Dedifferentiated amniotic fluid mesenchymal stem cell (primary cell): ENCODE results near the gene AGFG1.
"Not testable (repeated sequence)": the region's sequence is repeated elsewhere in the genome, so short reads cannot be mapped to it uniquely, and the experiment has no call there.

ENCODE experiments used
- DNase-seq: peaks from one replicate; pipeline ENCODE4 v3.0.0-alpha.2; 2016; ENCODE audit errors: extremely low spot score

The AGFG1 gene

GRCh38 chr2:227499627-227500300 lies 27.8 kb downstream of the AGFG1 start:
- DNase-seq, result no peak

GRCh38 chr2:227500301-227500630 lies 28.3 kb downstream of the AGFG1 start:
- DNase-seq, result no peak

GRCh38 chr2:227503433-227504406 lies 31.8 kb downstream of the AGFG1 start:
- peak; percentile 27 for DNase-seq

GRCh38 chr2:227504700-227505099 lies 32.7 kb downstream of the AGFG1 start:
- no peak for DNase-seq

- DNase-seq, result no peak
These were observed 34.5 kb downstream of the AGFG1 start for GRCh38 chr2:227506456-227506855.

- DNase-seq, result no peak
These were observed 36.0 kb downstream of the AGFG1 start for GRCh38 chr2:227507963-227508362.

- no peak for DNase-seq
These were observed 37.1 kb downstream of the AGFG1 start for GRCh38 chr2:227509076-227509475.

- DNase-seq, result no peak
These were observed 38.1 kb downstream of the AGFG1 start for GRCh38 chr2:227509824-227510619.

GRCh38 chr2:227510620-227510958 lies 38.6 kb downstream of the AGFG1 start:
- no peak for DNase-seq

GRCh38 chr2:227511239-227511930 lies 39.4 kb downstream of the AGFG1 start:
- DNase-seq, result no peak

- no peak for DNase-seq
These were observed 40.0 kb downstream of the AGFG1 start for GRCh38 chr2:227511955-227512354.

GRCh38 chr2:227513113-227513512 lies 41.2 kb downstream of the AGFG1 start:
- no peak for DNase-seq

- DNase-seq, result no peak
These were observed 43.8 kb downstream of the AGFG1 start for GRCh38 chr2:227515742-227516141.

- no peak for DNase-seq
These were observed 45.8 kb downstream of the AGFG1 start for GRCh38 chr2:227517724-227518123.

- not testable (repeated sequence) for DNase-seq
These were observed 46.4 kb downstream of the AGFG1 start for GRCh38 chr2:227518278-227518865.

- DNase-seq, result not testable (repeated sequence)
These were observed 49.2 kb downstream of the AGFG1 start for GRCh38 chr2:227521178-227521577.

GRCh38 chr2:227524665-227525064 lies 52.7 kb downstream of the AGFG1 start:
- DNase-seq, result no peak

- no peak for DNase-seq
These were observed 55.4 kb downstream of the AGFG1 start for GRCh38 chr2:227527351-227527750.

GRCh38 chr2:227528803-227529202 lies 56.8 kb downstream of the AGFG1 start:
- DNase-seq, result no peak

- no peak for DNase-seq
These were observed 57.9 kb downstream of the AGFG1 start for GRCh38 chr2:227529871-227530270.

- no peak for DNase-seq
These were observed 62.8 kb downstream of the AGFG1 start for GRCh38 chr2:227534714-227535113.
